ENCODE data around the gene FSCB.
"Not testable (repeated sequence)": the region's sequence is repeated elsewhere in the genome, so short reads cannot be mapped to it uniquely, and the experiment has no call there.

FSCB gene

GRCh38 chr14:44507183-44507582 lies at the start of gene FSCB:
TSS of gene FSCB (minus strand) at chr14:44507283. CDS start at chr14:44506987, 296 bp downstream.
- DNase-seq (ENCODE audit: low read depth in 2 of 2), result no peak

GRCh38 chr14:44531658-44532057 lies 24.6 kb upstream of the FSCB start:
- no peak for DNase-seq (ENCODE audit: low read depth in 2 of 2)

- no peak for DNase-seq (ENCODE audit: low read depth in 2 of 2)
These were observed 23.4 kb upstream of the FSCB start for GRCh38 chr14:44530475-44530874.

GRCh38 chr14:44529026-44529425 lies 21.9 kb upstream of the FSCB start:
- DNase-seq (ENCODE audit: low read depth in 2 of 2), result no peak

GRCh38 chr14:44528180-44528579 lies 21.1 kb upstream of the FSCB start:
- no peak for DNase-seq (ENCODE audit: low read depth in 2 of 2)

GRCh38 chr14:44525237-44525636 lies 18.2 kb upstream of the FSCB start:
- no peak for DNase-seq (ENCODE audit: low read depth in 2 of 2)

GRCh38 chr14:44515668-44516067 lies 8.6 kb upstream of the FSCB start:
- not testable (repeated sequence) for DNase-seq (ENCODE audit: low read depth in 2 of 2)

- no peak for DNase-seq (ENCODE audit: low read depth in 2 of 2)
These were observed 1.8 kb upstream of the FSCB start for GRCh38 chr14:44508834-44509233.

- DNase-seq (ENCODE audit: low read depth in 2 of 2), result no peak
These were observed 1.5 kb downstream of the FSCB start for GRCh38 chr14:44505588-44505987.

- no peak for DNase-seq (ENCODE audit: low read depth in 2 of 2)
These were observed 9.9 kb downstream of the FSCB start for GRCh38 chr14:44497148-44497547.

GRCh38 chr14:44494137-44494536 lies 12.9 kb downstream of the FSCB start:
- DNase-seq (ENCODE audit: low read depth in 2 of 2), result no peak

- DNase-seq (ENCODE audit: low read depth in 2 of 2), result no peak
These were observed 16.1 kb downstream of the FSCB start for GRCh38 chr14:44490966-44491365.

- DNase-seq (ENCODE audit: low read depth in 2 of 2), result no peak
These were observed 29.1 kb downstream of the FSCB start for GRCh38 chr14:44477953-44478352.

- DNase-seq (ENCODE audit: low read depth in 2 of 2), result no peak
These were observed 38.3 kb downstream of the FSCB start for GRCh38 chr14:44468771-44469170.

GRCh38 chr14:44463356-44464004 lies 43.6 kb downstream of the FSCB start:
- DNase-seq (ENCODE audit: low read depth in 2 of 2), result no peak

GRCh38 chr14:44462381-44462780 lies 44.7 kb downstream of the FSCB start:
- DNase-seq (ENCODE audit: low read depth in 2 of 2), result no peak

- DNase-seq (ENCODE audit: low read depth in 2 of 2), result no peak
These were observed 45.3 kb downstream of the FSCB start for GRCh38 chr14:44461811-44462210.
